ENCODE measurements around the gene MKLN1.

The MKLN1 gene

DNA sequence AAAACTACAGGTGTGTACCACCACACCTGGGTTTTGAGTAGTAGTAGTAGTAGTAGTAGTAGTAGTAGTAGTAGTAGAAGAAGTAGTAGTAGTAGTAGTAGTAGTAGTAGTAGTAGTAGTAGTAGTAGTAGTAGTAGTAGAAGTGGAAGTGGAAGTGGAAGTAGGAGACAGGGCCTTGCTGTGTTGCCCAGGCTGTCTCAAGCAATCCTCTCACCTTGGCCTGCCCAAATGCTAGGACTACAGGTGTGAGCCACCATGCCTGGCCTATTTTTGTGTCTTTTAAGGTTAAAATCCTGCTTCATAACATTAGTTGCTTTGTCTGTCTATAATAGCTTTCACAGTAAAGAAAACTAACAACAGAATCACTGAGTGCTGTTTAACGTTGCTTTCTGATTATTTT is 117.0 kb downstream of the MKLN1 start:
- TF ChIP-seq, protein P1, sequence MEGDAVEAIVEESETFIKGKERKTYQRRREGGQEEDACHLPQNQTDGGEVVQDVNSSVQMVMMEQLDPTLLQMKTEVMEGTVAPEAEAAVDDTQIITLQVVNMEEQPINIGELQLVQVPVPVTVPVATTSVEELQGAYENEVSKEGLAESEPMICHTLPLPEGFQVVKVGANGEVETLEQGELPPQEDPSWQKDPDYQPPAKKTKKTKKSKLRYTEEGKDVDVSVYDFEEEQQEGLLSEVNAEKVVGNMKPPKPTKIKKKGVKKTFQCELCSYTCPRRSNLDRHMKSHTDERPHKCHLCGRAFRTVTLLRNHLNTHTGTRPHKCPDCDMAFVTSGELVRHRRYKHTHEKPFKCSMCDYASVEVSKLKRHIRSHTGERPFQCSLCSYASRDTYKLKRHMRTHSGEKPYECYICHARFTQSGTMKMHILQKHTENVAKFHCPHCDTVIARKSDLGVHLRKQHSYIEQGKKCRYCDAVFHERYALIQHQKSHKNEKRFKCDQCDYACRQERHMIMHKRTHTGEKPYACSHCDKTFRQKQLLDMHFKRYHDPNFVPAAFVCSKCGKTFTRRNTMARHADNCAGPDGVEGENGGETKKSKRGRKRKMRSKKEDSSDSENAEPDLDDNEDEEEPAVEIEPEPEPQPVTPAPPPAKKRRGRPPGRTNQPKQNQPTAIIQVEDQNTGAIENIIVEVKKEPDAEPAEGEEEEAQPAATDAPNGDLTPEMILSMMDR (IDR thresholded peaks at IDR 0.05; ENCODE audit: extremely low read depth, missing control alignments): no peak
- no peak for DNase-seq (ENCODE audit: low spot score)

DNA sequence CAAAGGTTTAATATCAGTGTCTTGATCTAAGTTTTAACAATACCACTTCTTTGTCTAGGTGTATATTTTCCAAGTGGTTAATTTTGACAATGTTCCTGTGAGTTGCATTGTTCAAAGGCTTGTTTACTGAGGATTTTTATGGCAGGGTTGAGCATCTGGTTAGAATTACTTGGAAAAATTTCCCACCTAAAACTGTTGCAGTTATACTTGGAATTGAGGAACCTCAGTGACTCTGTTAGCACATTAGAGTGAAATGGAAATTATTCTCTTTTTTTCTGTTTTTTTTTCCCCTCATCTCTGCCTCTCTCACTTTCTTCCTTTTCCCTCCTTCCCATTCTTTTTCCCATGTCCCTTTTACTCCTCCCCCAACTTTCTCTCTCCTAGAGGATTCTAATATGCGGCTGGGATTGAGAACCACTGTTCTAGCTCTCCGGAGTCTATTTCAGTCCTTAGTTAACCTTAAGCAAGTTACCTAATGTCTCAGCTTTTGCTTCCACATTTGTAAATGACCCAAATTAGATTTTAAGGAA is 121.8 kb downstream of the MKLN1 start:
- TF ChIP-seq, protein P1 (IDR thresholded peaks at IDR 0.05; ENCODE audit: extremely low read depth, missing control alignments): no peak
- no peak for DNase-seq (ENCODE audit: low spot score)

GRCh38 chr7:131454498-131454897 is 126.8 kb downstream of the MKLN1 start:
- TF ChIP-seq, protein P1 (IDR thresholded peaks at IDR 0.05; ENCODE audit: extremely low read depth, missing control alignments): no peak
- DNase-seq (ENCODE audit: low spot score): no peak

GRCh38 chr7:131455001-131455400 is 127.3 kb downstream of the MKLN1 start:
- TF ChIP-seq, protein P1 (IDR thresholded peaks at IDR 0.05; ENCODE audit: extremely low read depth, missing control alignments): no peak
- no peak for DNase-seq (ENCODE audit: low spot score)

DNA sequence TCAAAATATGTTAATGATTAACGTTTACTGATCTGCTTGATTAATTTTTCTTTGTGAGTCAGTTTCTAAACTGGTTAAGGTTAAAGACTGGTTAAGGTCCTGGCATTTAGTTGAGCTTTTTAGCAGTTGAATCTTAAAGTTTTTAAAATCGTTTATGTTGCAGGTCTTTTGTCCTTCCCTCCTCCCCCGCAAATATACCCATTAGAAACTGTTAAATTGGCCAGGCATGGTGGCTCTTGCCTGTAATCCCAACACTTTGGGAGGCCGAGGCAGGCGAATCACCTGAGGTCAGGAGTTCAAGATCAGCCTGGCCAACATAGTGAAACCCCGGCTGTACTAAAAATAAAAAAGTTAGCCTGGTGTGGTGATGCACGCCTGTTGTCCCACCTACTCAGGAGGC is 127.9 kb downstream of the MKLN1 start:
- DNase-seq (ENCODE audit: low spot score): no peak
- TF ChIP-seq, protein P1 (IDR thresholded peaks at IDR 0.05; ENCODE audit: extremely low read depth, missing control alignments): no peak

GRCh38 chr7:131456338-131456737 is 128.7 kb downstream of the MKLN1 start:
- TF ChIP-seq, protein P1 (IDR thresholded peaks at IDR 0.05; ENCODE audit: extremely low read depth, missing control alignments): no peak
- DNase-seq (ENCODE audit: low spot score): no peak

DNA sequence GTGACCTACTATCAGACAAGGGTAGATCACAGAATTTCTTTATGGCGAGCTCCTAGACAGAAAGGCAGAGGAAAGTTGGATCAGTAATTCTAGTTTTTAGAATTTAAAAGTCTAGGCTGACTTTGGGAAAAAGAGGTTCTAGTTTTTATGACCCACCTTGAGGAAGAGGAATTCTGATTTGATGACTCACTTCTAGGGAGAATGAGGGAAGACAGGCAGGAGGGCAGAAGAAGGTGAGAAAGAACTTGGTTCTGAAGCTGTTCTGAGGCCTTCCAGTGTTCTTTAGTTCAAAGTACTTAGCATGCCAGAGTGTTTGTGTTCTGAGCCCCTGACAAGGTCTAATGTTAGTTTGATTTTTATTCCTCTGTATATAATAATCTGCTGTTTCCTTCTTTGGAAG is 131.6 kb downstream of the MKLN1 start:
- TF ChIP-seq, protein P1 (IDR thresholded peaks at IDR 0.05; ENCODE audit: extremely low read depth, missing control alignments): no peak
- DNase-seq (ENCODE audit: low spot score): no peak
